ENCODE data around the gene NR5A1.

NR5A1 gene

DNA sequence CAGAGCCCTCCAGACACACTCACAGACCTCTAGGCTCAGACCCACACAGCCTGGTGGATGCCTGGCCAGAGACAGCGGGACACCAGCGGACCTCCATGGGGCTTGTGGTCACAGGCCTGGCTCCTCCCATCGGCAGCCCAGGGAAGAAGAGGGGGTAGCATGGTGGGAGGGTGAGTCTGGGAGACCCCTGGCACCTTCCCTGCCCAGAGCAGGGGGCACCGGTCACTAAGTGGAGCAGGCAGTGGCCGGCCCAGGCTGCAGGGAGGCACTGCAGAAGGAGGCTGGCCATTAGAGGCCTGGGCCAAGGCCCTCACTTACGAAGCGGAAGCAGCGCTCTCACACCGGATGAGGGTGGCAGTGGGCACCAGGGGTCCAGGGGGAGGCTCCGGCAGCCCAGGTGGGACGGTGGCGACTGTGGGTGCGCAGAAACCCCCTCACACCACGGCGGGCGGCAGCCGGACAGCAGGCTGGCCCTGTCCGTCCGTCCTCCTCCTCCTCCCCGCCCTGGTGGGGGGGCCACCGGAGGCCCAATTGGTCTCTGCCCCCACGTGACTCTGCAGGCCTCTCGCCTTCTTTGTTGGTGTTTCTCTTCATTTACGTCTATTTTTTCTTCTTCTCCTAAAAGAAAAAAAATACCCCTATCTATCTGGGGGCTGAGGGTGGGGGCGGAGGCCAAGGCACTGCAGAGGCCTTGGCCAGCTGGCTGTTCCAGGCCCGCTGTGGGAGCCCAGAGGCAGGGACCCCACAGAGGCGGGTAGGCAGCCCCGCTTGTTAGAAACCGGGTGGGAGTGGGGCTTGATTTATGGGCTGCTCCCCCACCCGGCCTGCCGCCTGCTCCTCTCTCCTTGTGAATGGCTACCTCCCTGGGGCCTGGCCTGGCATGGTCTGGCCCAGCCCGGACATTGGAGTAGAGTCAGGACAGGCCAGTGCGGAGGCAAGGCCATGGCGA is at the start of gene NR5A1:
Gene NR5A1, minus strand, starts transcription at position 469 of the 949 bp plus-strand sequence. CDS start 4,004 bp downstream, outside the sequence.
- DNase-seq = no peak

DNA sequence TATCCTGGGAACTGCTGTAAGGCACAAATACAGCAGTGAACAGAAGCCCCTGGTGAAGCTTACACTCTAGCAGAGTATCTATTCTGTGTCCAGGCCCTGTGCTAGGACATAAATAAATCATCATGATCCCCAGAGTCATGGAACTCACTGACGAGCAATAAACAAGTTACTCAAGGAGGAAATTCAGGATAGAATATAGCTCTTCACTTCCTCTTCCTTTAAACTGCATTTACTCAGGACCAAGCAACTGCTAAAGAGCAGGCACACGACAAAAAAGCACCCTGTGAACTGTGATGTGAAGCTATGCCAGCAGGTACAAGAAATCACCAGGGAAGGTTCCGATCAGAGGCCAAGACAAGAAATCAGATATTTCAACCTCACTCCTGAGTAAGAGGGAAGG is 47.8 kb upstream of the NR5A1 start:
- DNase-seq = no peak

DNA sequence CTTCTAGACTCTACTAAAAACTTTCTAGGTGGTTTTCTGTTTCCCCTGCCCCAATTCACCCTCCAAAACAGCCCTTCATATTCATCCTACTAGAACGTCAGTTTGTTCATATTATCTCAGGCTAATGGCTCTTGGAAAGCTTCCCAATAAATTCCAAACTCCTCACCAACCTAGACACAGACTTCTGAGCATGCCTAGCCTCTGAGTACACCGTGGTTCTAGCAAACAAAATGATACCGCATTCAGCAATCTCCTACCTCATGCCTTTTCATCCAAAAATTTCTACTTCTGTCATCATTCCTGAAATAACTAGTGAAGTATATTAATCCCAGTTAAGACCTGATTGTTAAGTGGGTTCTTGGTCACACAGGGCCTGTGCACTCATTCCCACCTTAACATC is 46.5 kb upstream of the NR5A1 start:
- no peak for DNase-seq

DNA sequence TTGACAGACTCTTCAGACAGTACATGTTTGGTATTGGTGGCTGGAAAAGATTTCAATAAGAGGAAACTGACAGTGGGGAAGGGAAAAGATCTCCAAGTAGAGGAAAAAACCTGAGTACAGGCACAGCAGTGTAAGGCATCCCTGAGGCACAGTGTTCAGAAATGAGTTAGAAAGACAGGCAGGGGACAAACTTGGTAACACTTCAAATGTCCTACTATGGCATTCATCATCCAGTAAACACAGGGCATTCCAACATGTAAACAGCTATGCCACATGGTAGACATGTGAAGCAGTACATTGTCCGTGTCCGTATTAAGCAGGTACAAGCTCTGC is 45.0 kb upstream of the NR5A1 start:
- DNase-seq = no peak

DNA sequence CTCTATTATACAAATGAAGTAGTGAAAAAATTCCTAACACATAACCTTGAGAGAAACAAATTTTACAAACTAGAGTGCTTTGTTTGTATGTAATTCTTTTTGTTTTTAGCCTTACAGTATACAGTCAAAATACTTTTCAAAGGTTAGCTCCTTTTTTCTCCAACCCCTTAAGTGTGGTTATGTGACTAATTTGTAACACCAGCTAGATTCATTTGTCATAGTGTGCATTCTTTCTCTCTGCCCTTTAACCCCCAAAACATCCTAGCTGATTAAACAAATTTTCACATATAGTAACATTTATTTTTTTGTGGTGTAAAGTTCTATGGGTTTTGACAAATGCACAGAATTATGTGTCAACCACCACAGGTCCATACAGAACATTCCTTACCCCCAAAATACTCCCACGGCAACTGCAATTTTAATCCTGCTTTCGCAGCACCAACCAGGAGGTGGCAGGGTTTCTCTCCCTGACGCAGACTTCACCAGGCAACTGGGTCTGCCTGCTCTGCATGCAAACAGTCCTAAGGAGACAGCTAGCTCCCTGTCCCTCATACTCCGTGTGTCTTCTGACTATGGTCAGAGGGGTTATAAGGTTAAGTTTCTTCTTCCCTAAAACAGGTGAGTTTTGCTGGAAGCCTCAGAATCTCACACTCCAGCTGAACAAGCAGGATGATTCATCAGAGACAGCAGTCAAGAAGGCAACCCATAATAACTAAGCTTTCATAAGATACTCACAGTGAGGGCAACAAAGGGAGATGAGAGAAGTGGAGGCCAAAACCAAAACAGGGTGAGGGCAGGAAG is 44.5 kb upstream of the NR5A1 start:
- no peak for DNase-seq

DNA sequence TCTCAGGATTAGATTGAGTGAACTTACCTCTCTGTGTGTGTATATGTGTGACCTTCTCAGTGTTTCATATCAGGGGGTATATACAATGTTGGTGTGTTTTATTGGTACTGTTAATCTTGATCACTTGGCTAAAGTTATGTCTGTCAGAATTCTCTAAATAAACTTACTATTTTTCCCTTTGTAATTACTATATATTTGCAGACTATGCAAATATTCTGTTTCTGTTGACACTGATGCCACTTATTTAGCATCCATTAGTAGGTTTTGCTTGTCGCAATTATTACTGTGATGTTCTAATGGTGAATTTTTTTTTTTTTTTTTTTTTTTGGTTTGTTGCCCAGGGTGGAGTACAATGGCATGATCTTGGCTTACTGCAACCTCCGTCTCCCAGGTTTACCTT is 42.9 kb upstream of the NR5A1 start:
- no peak for DNase-seq

DNA sequence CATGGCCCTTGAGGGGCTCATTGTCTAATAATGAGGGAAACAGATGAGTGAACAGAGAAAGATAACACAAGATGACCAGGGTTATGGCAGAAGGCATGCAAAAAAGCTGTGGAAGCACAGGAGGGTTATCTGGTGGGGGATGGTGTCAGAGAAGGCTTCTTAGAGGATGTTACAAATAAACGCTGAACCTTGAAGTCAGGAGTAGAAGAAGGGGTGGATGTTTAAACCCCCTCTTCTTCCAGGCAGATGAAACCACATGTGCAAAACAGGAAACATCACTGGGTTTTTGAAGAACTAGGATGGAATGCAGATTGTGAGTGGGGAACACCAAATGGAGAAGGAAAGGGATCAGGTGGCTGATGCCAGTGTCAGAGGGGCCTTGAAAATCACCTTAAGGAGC is 41.8 kb upstream of the NR5A1 start:
- no peak for DNase-seq

DNA sequence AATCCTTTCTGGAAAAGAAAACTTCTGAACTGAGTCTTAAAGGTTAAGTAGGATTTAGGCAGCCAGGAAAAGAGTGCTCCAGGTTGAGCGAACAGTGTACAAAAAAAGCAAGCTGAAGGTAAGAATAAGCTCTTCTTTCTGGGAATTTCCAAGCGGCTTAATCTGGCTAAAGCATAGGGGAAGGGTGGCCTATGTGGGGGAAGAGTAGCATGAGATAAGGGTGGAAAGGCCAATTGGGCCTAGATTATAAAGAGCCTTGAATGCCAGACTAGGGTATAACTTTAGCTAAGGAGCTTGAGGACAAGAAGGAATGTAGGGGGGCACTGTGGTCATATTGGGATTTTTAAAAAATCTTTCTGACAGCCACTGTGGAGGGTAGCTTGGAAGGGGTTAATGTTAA is 37.3 kb upstream of the NR5A1 start:
- DNase-seq = no peak

DNA sequence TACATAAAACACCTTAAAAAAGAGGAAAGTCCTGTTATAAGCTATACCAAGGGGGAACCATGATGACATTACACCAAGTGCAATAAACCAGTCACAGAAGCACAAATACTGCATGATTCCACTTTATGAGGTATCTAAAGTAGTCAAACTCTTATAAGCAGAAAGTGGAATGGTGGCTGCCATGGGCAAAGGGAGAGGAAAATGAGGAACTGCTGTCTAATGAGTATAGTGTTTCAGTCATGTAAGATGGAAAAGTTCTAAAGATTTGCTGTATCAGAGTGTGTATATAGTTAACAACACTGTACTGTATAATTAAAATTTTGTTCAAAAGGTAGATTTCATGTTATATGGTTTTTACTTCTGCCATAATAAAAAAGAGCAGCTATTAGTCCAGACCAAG is 34.6 kb upstream of the NR5A1 start:
- DNase-seq = no peak

DNA sequence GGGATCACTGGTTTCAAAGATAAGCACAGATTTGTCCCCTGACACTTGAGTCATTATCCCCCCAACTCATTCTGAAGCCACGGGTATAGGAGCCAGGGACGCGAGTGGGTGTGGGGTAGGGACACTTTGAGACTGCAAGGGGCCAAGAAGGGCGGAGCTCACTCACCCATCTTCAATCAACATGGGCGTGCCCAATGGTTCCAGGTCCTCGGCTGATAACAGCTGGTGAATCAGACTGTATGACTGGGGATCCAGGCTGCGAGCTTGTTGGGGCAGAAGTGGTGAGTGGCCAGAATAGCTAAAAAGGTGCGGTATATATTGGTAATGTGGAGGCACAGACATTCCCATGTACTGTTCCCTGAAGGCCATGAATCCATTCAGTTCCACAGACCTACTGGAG is 30.7 kb upstream of the NR5A1 start:
- DNase-seq = no peak

DNA sequence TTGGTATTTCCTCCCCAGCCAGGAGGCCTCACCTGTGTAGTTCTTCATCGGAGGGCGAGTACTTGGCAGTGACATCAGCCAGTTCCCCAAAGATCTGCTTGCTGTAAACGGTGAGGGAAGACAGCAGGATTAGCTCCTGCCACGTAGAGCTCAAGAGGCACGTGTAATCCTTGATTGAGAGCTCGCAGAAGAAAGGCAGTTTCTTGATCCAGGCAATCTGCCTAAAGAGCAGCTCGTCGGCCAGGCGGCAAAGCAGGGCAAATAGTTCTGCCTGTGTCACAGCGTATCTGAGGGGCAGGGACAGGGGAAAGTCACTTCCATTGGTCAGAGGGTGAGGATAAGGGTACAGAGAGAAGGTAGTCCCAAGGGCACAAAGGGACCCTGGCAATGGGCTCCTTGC is 28.6 kb upstream of the NR5A1 start:
- DNase-seq = no peak

DNA sequence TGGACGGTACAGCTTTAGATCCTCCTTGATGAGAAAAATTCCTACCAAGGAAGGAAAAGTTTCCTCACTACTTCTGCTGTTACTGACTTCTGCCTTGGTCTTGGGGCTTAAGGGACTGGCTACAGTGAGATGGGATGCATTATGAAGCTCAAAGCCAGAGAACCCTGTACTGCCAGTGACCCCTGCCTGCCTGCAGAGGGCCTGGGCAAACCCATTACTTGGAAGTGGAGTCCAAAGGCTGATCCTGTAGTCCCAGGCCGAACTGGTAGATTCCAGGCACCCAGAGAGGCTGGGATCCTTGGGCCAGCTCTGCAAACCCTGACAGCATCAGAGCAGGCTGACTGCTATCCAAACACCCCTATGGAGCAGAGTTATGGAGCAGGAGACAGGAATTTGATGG is 25.7 kb upstream of the NR5A1 start:
- no peak for DNase-seq

DNA sequence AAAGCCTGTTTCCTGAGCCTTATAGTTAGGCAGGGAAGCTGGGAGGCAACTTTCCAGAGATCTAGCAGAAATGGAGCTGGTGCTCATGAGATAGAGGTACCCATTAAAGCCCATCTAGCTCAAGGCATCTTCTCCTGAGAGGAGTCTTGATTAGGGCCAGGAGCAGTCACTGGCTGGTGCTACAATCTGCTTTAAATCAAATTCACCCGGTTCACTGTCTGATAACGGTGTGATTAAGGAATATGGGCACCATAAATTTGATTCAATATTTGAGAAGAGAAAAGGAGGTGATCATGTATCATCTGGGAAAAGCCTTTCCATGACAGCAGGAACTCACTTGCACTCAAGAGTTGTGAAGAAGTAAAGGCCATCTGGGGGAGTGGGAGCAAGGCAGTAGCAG is 23.9 kb upstream of the NR5A1 start:
- no peak for DNase-seq

DNA sequence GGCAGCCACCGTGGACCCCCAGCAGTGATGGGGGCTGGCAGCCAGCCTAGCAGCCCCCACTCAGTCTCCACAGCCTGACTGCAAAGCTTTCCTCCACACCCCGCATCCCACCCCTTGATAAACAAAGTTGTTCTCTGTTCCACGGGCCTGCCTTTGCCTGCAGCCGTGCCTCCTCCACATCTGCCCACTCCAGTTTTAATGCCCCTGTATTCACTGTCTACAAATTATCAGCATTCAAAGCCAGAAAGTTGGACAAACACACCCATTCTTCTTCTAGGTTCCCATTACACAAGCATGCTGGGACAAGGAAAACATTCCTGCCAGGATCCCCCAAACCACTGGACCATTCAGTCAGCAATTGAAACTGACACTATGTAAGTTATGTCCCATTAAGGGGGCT is 23.0 kb upstream of the NR5A1 start:
- no peak for DNase-seq

DNA sequence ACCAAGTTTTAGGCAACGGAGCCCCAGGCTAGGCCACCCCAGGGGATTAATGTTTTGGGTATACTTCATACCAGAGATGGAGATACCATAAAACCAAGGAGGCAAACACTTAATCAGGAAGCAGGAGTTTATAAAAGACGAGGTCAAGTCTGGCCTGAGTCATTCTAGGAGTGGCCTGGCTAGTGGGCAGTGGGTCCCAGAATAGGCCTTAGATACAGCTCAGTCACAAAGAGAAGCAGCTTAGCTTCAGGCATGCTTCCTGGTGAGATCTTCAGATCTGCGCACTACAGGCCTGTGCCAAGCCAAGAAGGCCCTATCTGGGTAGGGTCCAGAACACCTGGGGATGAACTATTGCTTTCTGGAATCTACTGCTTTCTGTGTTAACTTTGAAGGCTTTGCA is 20.6 kb upstream of the NR5A1 start:
- no peak for DNase-seq

DNA sequence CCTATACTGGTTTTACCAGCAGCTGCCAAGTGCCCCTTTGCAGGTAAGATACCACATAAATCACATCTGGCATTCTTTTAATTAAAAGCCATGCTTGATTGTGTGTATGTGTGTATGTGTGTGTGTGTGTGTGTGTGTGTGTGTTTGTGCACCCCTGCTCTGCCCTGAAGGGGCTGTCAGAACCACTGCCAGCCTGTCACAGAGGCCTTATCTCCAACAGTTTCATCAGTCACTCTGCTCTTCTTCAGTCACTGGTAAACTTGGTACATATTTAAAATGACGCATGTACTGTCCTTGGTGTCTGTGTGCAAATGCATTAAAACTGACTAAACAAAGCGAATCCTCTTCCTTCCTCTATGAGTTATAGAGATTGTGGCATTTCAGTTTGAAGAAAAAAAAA is 19.0 kb upstream of the NR5A1 start:
- DNase-seq = no peak

DNA sequence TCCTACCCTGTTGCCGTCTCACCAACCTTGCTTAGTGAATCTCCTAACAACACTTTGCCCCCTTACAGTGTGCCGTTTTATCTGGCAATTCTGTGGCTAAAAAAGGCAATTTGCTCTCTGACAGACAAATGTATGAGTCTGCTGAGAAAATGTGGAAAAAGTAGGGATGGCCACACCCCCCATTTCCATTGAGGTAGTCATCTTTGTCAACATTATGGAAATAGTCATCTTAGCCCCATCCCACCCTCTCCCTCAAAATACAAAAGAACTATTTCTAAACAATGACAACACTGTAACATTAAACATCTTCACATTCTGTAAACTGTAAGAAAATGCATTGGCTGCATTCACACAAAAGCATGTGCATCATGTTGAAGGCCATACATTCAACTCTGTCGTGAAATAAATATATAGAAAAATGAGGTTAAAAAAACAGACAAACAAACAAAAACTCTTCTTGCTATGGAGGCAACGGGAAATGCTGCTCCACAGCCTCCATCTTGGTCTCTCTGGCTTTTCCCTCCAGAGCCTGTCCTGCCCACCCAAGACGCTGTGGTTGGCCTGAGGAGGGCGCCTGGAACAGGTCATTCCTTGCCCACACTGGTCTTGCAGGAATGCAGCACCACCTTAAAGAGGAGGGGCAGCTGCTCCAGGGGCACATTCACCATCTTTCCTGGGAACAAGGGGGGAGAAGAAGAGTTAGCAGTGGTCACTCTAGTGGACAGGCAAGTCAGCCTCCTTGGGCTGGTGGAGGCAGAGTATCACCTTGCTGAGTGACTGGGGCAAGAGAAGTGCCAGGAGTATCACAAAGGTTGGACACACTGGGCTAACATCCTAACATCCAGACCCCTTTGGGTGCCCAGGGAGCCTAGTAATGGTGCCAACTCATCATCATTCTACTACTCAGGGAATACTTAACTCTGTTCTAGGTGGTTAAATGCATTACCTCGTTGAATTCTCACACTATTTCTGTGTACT is 15.2 kb upstream of the NR5A1 start:
- no peak for DNase-seq

DNA sequence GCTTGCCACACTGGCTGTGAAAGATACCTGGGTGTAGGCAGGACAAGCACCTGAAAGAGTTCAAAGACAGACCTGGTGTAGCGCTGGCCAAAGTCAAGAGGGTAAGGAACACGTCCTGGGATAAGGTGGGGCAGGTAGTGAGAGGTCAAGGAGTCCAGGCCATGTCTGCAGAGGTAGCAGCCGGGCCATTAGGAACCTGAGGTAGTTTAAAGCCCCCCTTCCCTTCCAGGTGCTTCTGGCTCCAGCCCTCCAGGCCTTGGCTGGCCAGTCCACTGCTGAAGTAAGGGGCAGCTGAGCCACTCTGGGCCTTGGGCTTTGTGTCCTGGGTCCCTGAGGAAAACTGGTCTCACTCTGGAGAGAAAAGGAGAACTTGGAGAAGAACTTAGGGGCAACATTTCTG is 13.9 kb upstream of the NR5A1 start:
- no peak for DNase-seq

DNA sequence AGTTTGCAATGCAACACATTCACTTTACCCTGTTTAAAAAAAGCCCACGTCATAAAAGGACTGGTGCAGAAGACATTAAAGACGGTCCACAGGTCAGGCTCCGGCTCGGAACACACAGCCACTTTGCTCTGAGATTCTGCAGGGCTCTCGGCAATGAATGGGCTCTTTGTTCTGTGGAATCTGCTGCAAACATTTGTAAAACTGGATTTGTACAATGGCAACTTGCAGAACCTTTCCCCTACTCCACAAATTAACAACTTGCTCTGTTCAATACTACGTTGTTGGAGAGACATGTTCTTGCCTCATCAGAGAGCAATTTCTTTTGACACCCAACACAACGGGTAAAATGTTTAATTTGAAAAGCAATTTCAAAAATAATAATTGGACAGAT is 13.0 kb upstream of the NR5A1 start:
- no peak for DNase-seq

DNA sequence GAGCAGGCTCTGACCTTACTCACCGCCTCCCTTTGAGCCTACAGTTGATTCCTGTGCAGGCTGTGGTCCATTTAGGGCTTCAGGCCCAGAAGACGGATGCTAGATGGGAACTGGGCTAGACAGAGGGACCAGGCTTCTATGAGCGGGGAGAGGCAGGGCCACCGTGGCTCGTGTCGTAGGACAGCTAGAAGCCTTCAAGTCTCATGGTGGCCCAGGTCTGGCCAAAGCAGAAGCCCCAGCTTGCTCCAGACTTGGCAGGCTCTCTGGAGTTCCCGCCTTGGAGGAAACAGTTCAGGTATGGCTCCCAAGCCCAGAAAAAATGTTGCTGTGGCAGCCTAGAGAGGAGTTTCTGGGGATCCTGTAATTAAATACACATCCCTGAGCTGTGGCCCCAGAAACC is 10.9 kb upstream of the NR5A1 start:
- DNase-seq = no peak

DNA sequence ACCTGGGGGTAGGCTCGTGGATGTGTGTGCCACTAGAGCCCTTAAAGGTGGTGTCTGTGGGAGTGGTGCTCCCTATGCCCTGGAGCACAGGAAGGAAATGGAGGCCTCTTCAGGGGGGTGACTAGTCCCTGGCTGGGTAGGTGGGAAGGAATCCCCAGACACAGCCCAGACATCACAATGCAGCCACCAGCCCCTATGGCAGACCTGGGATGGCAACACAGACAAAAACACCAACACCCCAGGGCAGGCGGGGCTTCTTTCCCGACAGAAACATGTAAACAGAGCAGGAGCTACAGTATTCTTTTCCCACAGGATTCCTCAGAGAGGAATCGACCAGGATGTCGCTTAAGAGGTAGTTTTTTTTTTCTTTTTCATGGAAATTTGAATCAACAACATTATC is 10.4 kb upstream of the NR5A1 start:
- DNase-seq = no peak

DNA sequence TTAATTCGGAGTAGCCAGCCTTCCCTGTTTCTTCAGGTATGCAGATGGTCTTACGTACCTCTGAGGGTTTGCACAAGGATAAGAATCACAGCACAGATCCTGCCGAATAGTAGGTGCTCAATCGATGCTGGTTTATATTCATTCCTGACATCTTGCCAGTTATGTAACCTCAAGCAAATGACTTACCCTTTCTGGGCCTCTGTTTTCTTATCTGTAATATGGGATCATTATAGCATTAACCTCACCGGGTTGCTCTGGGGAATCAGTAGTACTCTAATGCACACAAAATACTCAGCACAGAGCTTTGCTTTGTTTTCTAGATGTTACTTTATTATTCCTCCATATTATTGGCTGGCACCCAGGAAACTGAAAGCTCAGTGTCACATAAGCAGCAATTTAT is 7.7 kb upstream of the NR5A1 start:
- no peak for DNase-seq

DNA sequence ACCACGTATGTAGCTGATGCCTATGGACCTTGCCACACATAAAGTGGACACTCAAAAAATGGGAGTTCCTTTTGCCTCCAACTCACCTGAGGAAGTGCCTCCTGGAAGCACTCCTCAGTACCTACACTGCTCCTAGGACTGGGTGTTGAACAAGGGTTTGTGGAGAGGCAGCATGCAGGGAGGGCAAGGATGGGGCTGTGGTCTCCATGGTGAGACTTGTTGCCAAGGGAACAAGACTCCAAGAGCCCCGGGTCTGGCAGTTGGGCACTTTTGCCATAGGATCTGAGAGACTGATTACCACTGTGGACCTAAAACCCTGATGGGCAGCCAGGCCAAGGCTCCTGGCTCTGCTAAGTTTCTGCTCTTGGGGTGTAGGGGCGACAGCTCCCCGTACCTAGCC is 6.9 kb upstream of the NR5A1 start:
- DNase-seq = no peak

Data from activated CD8-positive, alpha-beta memory T cell treated with anti-CD3 and anti-CD28 coated beads, Interleukin-2, amount 50 U/mL, for 48 hours (primary cell).